H1 (cell line): Measurements from ENCODE around the gene NUCB1. TPM values are rescaled to one million over a fixed set of nuclear protein-coding genes. Genes with fewer than 3 reads are reported as not detected.
"Not testable (repeated sequence)": the region's sequence is repeated elsewhere in the genome, so short reads cannot be mapped to it uniquely, and the experiment has no call there.

Source experiments
- CTCF ChIA-PET: fragments of 300-600 bp; sonication (Branson Sonifier 250); formaldehyde crosslinking; loops from one replicate; lab custom pipeline; 2021; ENCODE audit not compliant: partially characterized antibody; lab: Charles Lee
- POLR2A ChIA-PET: fragments of 300-600 bp; sonication (Branson Sonifier 250); formaldehyde crosslinking; loops from one replicate; lab custom pipeline; 2021; ENCODE audit warnings: inconsistent platforms; ENCODE audit not compliant: partially characterized antibody; lab: Charles Lee
- DNase-seq, 2 experiments: peaks; one replicate each; pipeline versions ENCODE4 v3.0.0 to v3.0.0-alpha.2; 2010 to 2022; ENCODE audit warnings: low spot score in 2 of 2, low read depth in 1 of 2, mixed read lengths in 1 of 2
- FAIRE-seq: peaks from 2 replicates; lab custom pipeline; 2011; peaks lifted over from hg19 to GRCh38; lab: Jason Lieb, UNC
- H2AFZ ChIP-seq: 2 replicates; pipeline ENCODE4 v1.8.1; 2012; ENCODE audit warnings: low read length, inconsistent platforms
- H2AK5ac ChIP-seq: 2 replicates; pipeline ENCODE4 v1.6.1; 2013; ENCODE audit warnings: low read depth, low read length
- H2BK120ac ChIP-seq: replicated peaks from 2 replicates; pipeline ENCODE3; 2013; ENCODE audit warnings: low read depth, low read length, inconsistent platforms
- H2BK12ac ChIP-seq: 2 replicates; pipeline ENCODE4 v1.6.1; 2013; ENCODE audit warnings: low read depth, low read length
- H2BK15ac ChIP-seq: 2 replicates; pipeline ENCODE4 v1.6.1; 2013; ENCODE audit warnings: low read length
- H2BK20ac ChIP-seq: 2 replicates; pipeline ENCODE4 v1.6.1; 2013; ENCODE audit warnings: low read length
- H2BK5ac ChIP-seq: 2 replicates; pipeline ENCODE4 v1.6.1; 2013; ENCODE audit warnings: low read depth, low read length
- H3K14ac ChIP-seq: 2 replicates; pipeline ENCODE4 v1.6.1; 2013; ENCODE audit warnings: inconsistent platforms; ENCODE audit not compliant: insufficient read length
- H3K18ac ChIP-seq: 2 replicates; pipeline ENCODE4 v1.6.1; 2013; ENCODE audit warnings: low read length; ENCODE audit errors: extremely low read depth
- H3K23ac ChIP-seq: 2 replicates; pipeline ENCODE4 v1.6.1; 2013; ENCODE audit warnings: inconsistent platforms; ENCODE audit not compliant: insufficient read length
- H3K23me2 ChIP-seq: 2 replicates; pipeline ENCODE4 v1.6.1; 2013; ENCODE audit warnings: low read depth, low read length
- H3K27ac ChIP-seq: 2 replicates; pipeline ENCODE4 v1.6.1; 2011; ENCODE audit warnings: low read depth, low read length, inconsistent platforms
- H3K27me3 ChIP-seq, 4 experiments: replicated peaks in 1 of 4; 1 replicate in 1 of 4; 2 replicates in 3 of 4; pipeline versions ENCODE4 v1.6.1 to v1.8.1; 2011 to 2013; ENCODE audit warnings: low read length in 3 of 4, mild to moderate bottlenecking in 3 of 4, inconsistent platforms in 2 of 4, mixed read lengths in 2 of 4, moderate library complexity in 1 of 4; ENCODE audit not compliant: control insufficient read depth in 3 of 4, insufficient read depth in 3 of 4; ENCODE audit errors: extremely low read depth in 1 of 4
- H3K36me3 ChIP-seq, 4 experiments: 2 replicates each; pipeline versions ENCODE4 v1.6.1 to v1.8.1; 2011 to 2013; ENCODE audit warnings: mild to moderate bottlenecking in 4 of 4, low read length in 3 of 4, moderate library complexity in 2 of 4, control low read depth in 1 of 4, inconsistent platforms in 1 of 4; ENCODE audit not compliant: insufficient read depth in 4 of 4, control insufficient read depth in 2 of 4
- H3K4ac ChIP-seq: replicated peaks from 2 replicates; pipeline ENCODE3; 2013; ENCODE audit warnings: low read length, low read depth, mixed read lengths, inconsistent platforms; ENCODE audit not compliant: insufficient read length
- H3K4me1 ChIP-seq, 4 experiments: replicated peaks in 1 of 4; 1 replicate in 1 of 4; 2 replicates in 3 of 4; pipeline versions ENCODE4 v1.6.1 to v1.8.1; 2011 to 2013; ENCODE audit warnings: low read length in 3 of 4, inconsistent platforms in 2 of 4, mixed read lengths in 1 of 4; ENCODE audit not compliant: insufficient read depth in 4 of 4, control insufficient read depth in 3 of 4
- H3K4me2 ChIP-seq, 2 experiments: 2 replicates each; pipeline versions ENCODE4 v1.6.1 to v1.8.1; 2011 to 2013; ENCODE audit warnings: low read depth in 2 of 2, low read length in 2 of 2, control low read depth in 1 of 2, inconsistent platforms in 1 of 2, mild to moderate bottlenecking in 1 of 2; ENCODE audit not compliant: insufficient read depth in 1 of 2
- H3K4me3 ChIP-seq, 4 experiments: fragments of 200-600, 300-600 bp in 1 of 4; sonication (generic), shearing (Covaris generic), sonication (Bioruptor Twin) in 1 of 4; 2 replicates each; pipeline versions ENCODE4 v1.5.1 to v1.8.1; 2011 to 2016; ENCODE audit warnings: low read length in 4 of 4, low read depth in 3 of 4, control low read depth in 2 of 4, inconsistent platforms in 2 of 4, mild to moderate bottlenecking in 2 of 4, mixed read lengths in 1 of 4, moderate library complexity in 1 of 4; ENCODE audit not compliant: insufficient read depth in 2 of 4; ENCODE audit errors: extremely low read depth in 1 of 4
- H3K56ac ChIP-seq: replicated peaks from 2 replicates; pipeline ENCODE3; 2013; ENCODE audit warnings: low read depth, mild to moderate bottlenecking, mixed read lengths, low read length, inconsistent platforms; ENCODE audit not compliant: insufficient read length
- H3K79me1 ChIP-seq: 2 replicates; pipeline ENCODE4 v1.6.1; 2013; ENCODE audit warnings: low read depth, low read length, control low read depth
- H3K79me2 ChIP-seq, 2 experiments: 2 replicates each; pipeline versions ENCODE4 v1.6.1 to v1.8.1; 2012 to 2013; ENCODE audit warnings: low read length in 2 of 2, mild to moderate bottlenecking in 2 of 2, inconsistent platforms in 1 of 2; ENCODE audit not compliant: insufficient read depth in 2 of 2, control insufficient read depth in 1 of 2
- H3K9ac ChIP-seq, 4 experiments: replicated peaks in 1 of 4; 1 replicate in 1 of 4; 2 replicates in 3 of 4; pipeline versions ENCODE4 v1.6.1 to v1.8.1; 2011 to 2013; ENCODE audit warnings: low read depth in 3 of 4, low read length in 3 of 4, control low read depth in 2 of 4, mild to moderate bottlenecking in 2 of 4, moderate library complexity in 2 of 4, inconsistent platforms in 1 of 4; ENCODE audit errors: extremely low read depth in 1 of 4
- H3K9me3 ChIP-seq, 2 experiments: 2 replicates each; pipeline versions ENCODE4 v1.6.1 to v1.8.1; 2012 to 2013; ENCODE audit warnings: mild to moderate bottlenecking in 2 of 2, moderate library complexity in 2 of 2, control low read depth in 1 of 2, inconsistent platforms in 1 of 2, low read depth in 1 of 2, low read length in 1 of 2, mixed read lengths in 1 of 2; ENCODE audit not compliant: insufficient read depth in 2 of 2
- H4K20me1 ChIP-seq, 2 experiments: replicated peaks in 1 of 2; 2 replicates each; pipeline versions ENCODE3 to v1.8.1; 2011 to 2013; ENCODE audit warnings: inconsistent platforms in 2 of 2, low read length in 2 of 2, mild to moderate bottlenecking in 1 of 2; ENCODE audit not compliant: insufficient read depth in 2 of 2, control insufficient read depth in 1 of 2
- H4K5ac ChIP-seq: 2 replicates; pipeline ENCODE4 v1.6.1; 2013; ENCODE audit warnings: low read length, low read depth, mixed read lengths, inconsistent platforms; ENCODE audit not compliant: insufficient read length
- H4K8ac ChIP-seq: 2 replicates; pipeline ENCODE4 v1.8.0; 2013; ENCODE audit warnings: mild to moderate bottlenecking, moderate library complexity, low read length, inconsistent platforms; ENCODE audit not compliant: insufficient read depth; ENCODE audit errors: extremely low read depth
- H4K91ac ChIP-seq: replicated peaks from 2 replicates; pipeline ENCODE3; 2013; ENCODE audit warnings: low read length, mixed read lengths, inconsistent platforms; ENCODE audit not compliant: insufficient read length
- ASH2L ChIP-seq: fragments of 200-600, 300-600 bp; sonication (generic); IDR thresholded peaks from one replicate; pipeline ENCODE4 v1.7.1; 2017; ENCODE audit warnings: low read length
- BCL11A ChIP-seq, 2 experiments: IDR thresholded peaks; one replicate each; pipeline ENCODE4 v1.6.1; 2011; ENCODE audit warnings: low read depth in 2 of 2, low read length in 2 of 2, mild to moderate bottlenecking in 2 of 2
- KDM5A ChIP-seq: fragments of 200-600 bp; IDR thresholded peaks from 2 replicates; pipeline ENCODE4 v1.7.1; 2012; ENCODE audit warnings: mild to moderate bottlenecking, low read length, inconsistent platforms, mixed read lengths
- POLR2AphosphoS5 ChIP-seq: IDR thresholded peaks from 2 replicates; pipeline ENCODE4 v1.6.1; 2011; ENCODE audit warnings: low read depth, low read length
- RBBP5 ChIP-seq: IDR thresholded peaks from 2 replicates; pipeline ENCODE4 v1.7.1; 2012; ENCODE audit warnings: low read depth, mild to moderate bottlenecking, inconsistent platforms, low read length, moderate library complexity, borderline replicate concordance
- TBP ChIP-seq: IDR thresholded peaks from 2 replicates; pipeline ENCODE4 v1.6.1; 2011; ENCODE audit warnings: low read depth, low read length, improper control_type of control experiment
- WGBS, 2 experiments: shearing (Covaris generic) in 1 of 2; methylation state at CpG; one replicate each; pipeline versions ENCODE4 v1.1.6 to v1.1.7; 2013 to 2015; ENCODE audit warnings: low lambda C conversion rate in 2 of 2, mixed read lengths in 2 of 2, inconsistent platforms in 1 of 2, low coverage in 1 of 2, missing lambda C conversion rate in 1 of 2; ENCODE audit not compliant: insufficient replicate concordance in 2 of 2, insufficient coverage in 1 of 2, insufficient read length in 1 of 2; ENCODE audit errors: extremely low coverage in 1 of 2, missing lambda C conversion rate in 1 of 2; 5-methylcytosine and 5-hydroxymethylcytosine counted together
- polyA plus RNA-seq, 7 experiments: library from polyadenylated mRNA; depleted of rRNA in 3 of 7; stranded (reverse) in 5 of 7; unstranded in 2 of 7; fragments of >200 nt in 5 of 7; fragments of 200-250 nt in 2 of 7; gene quantifications; 1 replicate in 5 of 7; 2 replicates in 1 of 7; 4 replicates in 1 of 7; pipeline versions ENCODE4 v1.2.1 to v1.2.3, GENCODE V29; 2011 to 2013; ENCODE audit warnings: missing spikeins in 2 of 7, mixed read lengths in 2 of 7
- total RNA-seq: library from RNA; stranded (reverse); fragmentation: NEBNext Ultra II Directional; extraction: Animal tissue kit (Norgen Biotek cat#: 25700); gene quantifications from 2 replicates; pipeline ENCODE4 v1.2.1, GENCODE V29; 2021
- TF ChIP-seq, protein P1 (sequence below): IDR thresholded peaks from 2 replicates; pipeline ENCODE4 v1.6.1; 2011; ENCODE audit warnings: low read length, improper control_type of control experiment

The NUCB1 gene
- total and polyA plus RNA-seq, 2 of the 8 experiments (the other 6 are each of a cell fraction or from before 2014, with no cell fraction given): 111 to 121 TPM

- TF ChIP-seq POLR2AphosphoS5: no peak
- TF ChIP-seq, protein P1, sequence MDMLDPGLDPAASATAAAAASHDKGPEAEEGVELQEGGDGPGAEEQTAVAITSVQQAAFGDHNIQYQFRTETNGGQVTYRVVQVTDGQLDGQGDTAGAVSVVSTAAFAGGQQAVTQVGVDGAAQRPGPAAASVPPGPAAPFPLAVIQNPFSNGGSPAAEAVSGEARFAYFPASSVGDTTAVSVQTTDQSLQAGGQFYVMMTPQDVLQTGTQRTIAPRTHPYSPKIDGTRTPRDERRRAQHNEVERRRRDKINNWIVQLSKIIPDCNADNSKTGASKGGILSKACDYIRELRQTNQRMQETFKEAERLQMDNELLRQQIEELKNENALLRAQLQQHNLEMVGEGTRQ: no peak
- no peak for TF ChIP-seq BCL11A (IDR thresholded peaks at IDR 0.05; ENCODE audit: low read depth in 2 of 2, low read length in 2 of 2)
- TF ChIP-seq RBBP5: no peak
- no peak for TF ChIP-seq TBP
- no peak for TF ChIP-seq KDM5A
- no peak for TF ChIP-seq ASH2L
These were observed 26.8 kb downstream of the NUCB1 start (continued) for GRCh38 chr19:48926909-48927308.

- not testable (repeated sequence) for H2AK5ac ChIP-seq, H3K27me3 ChIP-seq, H4K5ac ChIP-seq, H2BK5ac ChIP-seq, FAIRE-seq, DNase-seq, H2BK12ac ChIP-seq, H2BK120ac ChIP-seq, H3K23me2 ChIP-seq, H4K20me1 ChIP-seq, H3K4ac ChIP-seq, H2BK15ac ChIP-seq, H3K79me1 ChIP-seq, H3K4me3 ChIP-seq, H3K79me2 ChIP-seq, H3K27ac ChIP-seq, H3K4me2 ChIP-seq, H3K36me3 ChIP-seq, H4K91ac ChIP-seq, H2BK20ac ChIP-seq, H3K14ac ChIP-seq, H3K56ac ChIP-seq, H3K9me3 ChIP-seq, H3K4me1 ChIP-seq, H2AFZ ChIP-seq, H3K18ac ChIP-seq, H3K23ac ChIP-seq, H4K8ac ChIP-seq, H3K9ac ChIP-seq
- CTCF ChIA-PET: interaction anchor here (2.2 kb wide), 1 partner anchor 43 kb away, joined by 6 read pairs; no protein-coding TSS in a partner anchor
- WGBS, 2 experiments: 87% methylated on average over 14 of the region's 17 CpGs; no CpG with 5 or more reads in 1 of the 2 experiments
- POLR2A ChIA-PET: interaction anchor here (0.8 to 6.7 kb wide), 4 partner anchors 11 to 561 kb away, joined by 3 to 29 read pairs (median 4); partner anchors contain the start of gene FTL
These were observed 27.6 kb downstream of the NUCB1 start for GRCh38 chr19:48927692-48928091.
